Heart left ventricle (tissue), 13 donors: Measurements from ENCODE around the gene RASGEF1C.

Experiments used
- CTCF ChIP-seq, 12 donors: fragments of 200-600 bp; sonication (generic) in 4 of 12; IDR thresholded peaks; one replicate each; pipeline versions ENCODE4 v1.5.0 to v1.8.0; 2018 to 2022; ENCODE audit warnings: antibody characterized with exemption in 12 of 12, mild to moderate bottlenecking in 5 of 12
- POLR2A ChIP-seq, 2 donors: fragments of 450-650 bp; IDR thresholded peaks; one replicate each; pipeline ENCODE4 v1.6.1; 2017; ENCODE audit warnings: antibody characterized with exemption in 2 of 2, mild to moderate bottlenecking in 2 of 2, moderate library complexity in 2 of 2
- donor health status: ischemic (EF 13 %, LVEDD 7.1; RV severe dilation, severe dysfunction).
- donor health status: DM: no; HTN: yes; CAD: no.
- donor health status: DM: no; HTN: no; CAD: no.
- donor health status: ischemic (EF 25% LVEDD 6.9; RV normal size, moderate dysfunction).
- donor health status: ischemic (EF 25% LVEDD 5.7; RV mildly dilated, moderate dysfunction).
- donor health status: ischemic (EF 35%, LVEDD 5.7; RV mildly dilated, moderate dysfunction).
- donor health status: nonischemic (EF 11% LVEDD 7.7; RV severe dilation, severe dysfunction).
- donor health status: DM: yes; HTN: yes; CAD: no.
- donor health status: PGD.
- donor health status: ischemic (EF 29% LVEDD 5.4; RV normal size, mild dysfunction).
- donor health status: nonischemic (EF 23%, LVEDD 6.1; RV moderate dilation, normal function).

DNA sequence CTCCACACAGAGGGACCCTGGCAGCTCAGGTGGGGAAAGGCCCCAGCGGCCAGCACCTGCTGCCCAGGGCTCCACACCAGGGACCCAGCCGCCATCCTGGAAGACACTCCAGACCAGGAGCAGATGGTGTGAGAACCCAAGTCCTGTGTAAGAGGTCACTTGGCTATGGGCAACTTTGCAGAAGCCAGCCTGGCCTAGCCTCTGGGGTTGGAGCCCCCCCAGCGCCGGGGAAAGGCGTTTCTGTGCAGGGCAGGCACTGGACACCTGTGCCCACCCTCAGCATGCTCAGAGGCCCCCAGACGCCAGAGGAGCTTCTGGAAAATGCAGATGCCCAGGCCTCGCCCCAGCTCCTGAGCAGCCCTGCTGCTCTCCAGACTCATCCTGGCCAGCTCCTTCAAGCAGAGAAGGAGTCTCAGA lies 34.0 kb downstream of the RASGEF1C start:
- TF ChIP-seq POLR2A (IDR thresholded peaks at IDR 0.05) = no peak
- TF ChIP-seq CTCF (IDR thresholded peaks at IDR 0.05) = no peak
